Kidney (tissue), 14 donors: ENCODE measurements around the gene HECTD4. TPM values are rescaled to one million over a fixed set of nuclear protein-coding genes. Genes with fewer than 3 reads are reported as not detected.

Source experiments
- DNase-seq, 5 donors: peaks; one replicate each; pipeline ENCODE4 v3.0.0-alpha.2; 2013 to 2020
- FAIRE-seq: peaks from 2 replicates; lab custom pipeline; 2012; peaks lifted over from hg19 to GRCh38; lab: Jason Lieb, UNC
- H3K27ac ChIP-seq, 2 donors: one replicate each; pipeline ENCODE4 v1.7.0; 2013; ENCODE audit warnings: low read depth in 2 of 2, low read length in 2 of 2, inconsistent platforms in 1 of 2
- H3K27me3 ChIP-seq: one replicate; pipeline ENCODE4 v1.7.1; 2013; ENCODE audit warnings: low read length, inconsistent platforms; ENCODE audit not compliant: control insufficient read depth, insufficient read depth
- H3K36me3 ChIP-seq, 3 donors: one replicate each; pipeline versions ENCODE4 v1.7.0 to v1.7.1; 2013; ENCODE audit warnings: low read length in 3 of 3, control low read depth in 1 of 3, inconsistent platforms in 1 of 3; ENCODE audit not compliant: insufficient read depth in 3 of 3, control insufficient read depth in 2 of 3
- H3K4me1 ChIP-seq, 3 donors: one replicate each; pipeline versions ENCODE4 v1.7.0 to v1.7.1; 2013; ENCODE audit warnings: low read length in 3 of 3, inconsistent platforms in 1 of 3, low read depth in 1 of 3; ENCODE audit not compliant: control insufficient read depth in 2 of 3, insufficient read depth in 2 of 3
- H3K4me3 ChIP-seq, 3 donors: one replicate each; pipeline versions ENCODE4 v1.7.0 to v1.8.1; 2013; ENCODE audit warnings: low read length in 3 of 3, control low read depth in 1 of 3, inconsistent platforms in 1 of 3
- H3K9ac ChIP-seq, 3 donors: one replicate each; pipeline versions ENCODE4 v1.7.0 to v1.7.1; 2013; ENCODE audit warnings: low read length in 3 of 3, control low read depth in 1 of 3, inconsistent platforms in 1 of 3
- H3K9me3 ChIP-seq, 3 donors: one replicate each; pipeline versions ENCODE4 v1.7.0 to v1.7.1; 2013; ENCODE audit warnings: low read length in 3 of 3, control low read depth in 1 of 3, inconsistent platforms in 1 of 3; ENCODE audit not compliant: control insufficient read depth in 2 of 3, insufficient read depth in 1 of 3
- CTCF ChIP-seq: IDR thresholded peaks from 3 replicates; pipeline ENCODE4 v1.5.1; 2012; ENCODE audit warnings: mild to moderate bottlenecking, moderate library complexity, borderline replicate concordance; ENCODE audit not compliant: insufficient read depth; ENCODE audit errors: extremely low read depth
- intact Hi-C: fragments of 100-400 bp; cut with DNase I; formaldehyde crosslinking; loops from one replicate; pipeline ENCODE4 v1.11.1; 2022
- polyA plus RNA-seq: library from polyadenylated mRNA; stranded (reverse); fragments of 350-450 nt; fragmentation: Illumina TruSeq; extraction: RNeasy Lipid Tissue Mini Kit (QIAGEN cat#74804); gene quantifications from one replicate; pipeline ENCODE4 v1.2.3, GENCODE V29; 2014; ENCODE audit warnings: low read depth, low replicate concordance; ENCODE audit not compliant: insufficient read depth
- total RNA-seq: library from RNA; stranded (reverse); fragmentation: NEBNext Ultra II Directional; extraction: Animal tissue kit (Norgen Biotek cat#: 25700); gene quantifications from one replicate; pipeline ENCODE4 v1.2.1, GENCODE V29; 2021
- donor health status: control.
- donor health status: control.
- donor health status: control.
- donor health status: control.
- donor health status: control.
- donor health status: DM: yes; HTN: yes; CAD: no.
- donor health status: Normal renal cell carcinoma (clear cell type).

The HECTD4 gene
- total and polyA plus RNA-seq, 2 donors from 2014 or later: 15.6 to 53.1 TPM

GRCh38 chr12:112331886-112332285, 50.3 kb downstream of the HECTD4 start:
- intact Hi-C loops: no loop called here
- Histone ChIP-seq H3K9me3 (no peaks in the 10 kb centered on the region), H3K4me3 (no peak overlapping the region), H3K36me3 (no peaks in the 10 kb centered on the region), H3K27me3 (no peaks in the 10 kb centered on the region), H3K27ac (no peak overlapping the region), H3K4me1 (no peaks in the 10 kb centered on the region), H3K9ac (no peak overlapping the region)
- DNase-seq (no peak), FAIRE-seq (no peak)
- TF ChIP-seq CTCF: no peak

- Histone ChIP-seq H3K9me3 (no peaks in the 10 kb centered on the region), H3K27ac (no peak overlapping the region), H3K4me1 (no peaks in the 10 kb centered on the region), H3K4me3 (no peak overlapping the region), H3K36me3 (no peaks in the 10 kb centered on the region), H3K9ac (no peak overlapping the region), H3K27me3 (no peaks in the 10 kb centered on the region)
- TF ChIP-seq CTCF: no peak
- DNase-seq (no peak), FAIRE-seq (no peak)
- intact Hi-C loops: no loop called here
Measured at GRCh38 chr12:112330706-112331105, 51.5 kb downstream of the HECTD4 start.

GRCh38 chr12:112328456-112329124, 53.6 kb downstream of the HECTD4 start:
- FAIRE-seq (no peak), DNase-seq (no peak)
- intact Hi-C loops: no loop called here
- Histone ChIP-seq H3K27me3 (no peaks in the 10 kb centered on the region), H3K9ac (no peak overlapping the region), H3K36me3 (no peaks in the 10 kb centered on the region), H3K4me3 (no peak overlapping the region), H3K4me1 (no peaks in the 10 kb centered on the region), H3K9me3 (no peaks in the 10 kb centered on the region), H3K27ac (no peak overlapping the region)
- TF ChIP-seq CTCF: no peak
